Amygdala (tissue), 56 donors: ENCODE results near the gene TMEM88.

ENCODE experiments used
- DNase-seq, 56 donors: peaks; one replicate each; lab custom pipeline; 2025; lab: John Stamatoyannopoulos, UW

The TMEM88 gene

GRCh38 chr17:7842380-7843256 is 12.2 kb upstream of the TMEM88 start:
- peak in 39 of 56 donors; percentile 12 to 84 (median 65) for DNase-seq

- peak in 2 of 56 donors; percentile 59 to 65 for DNase-seq
Measured at GRCh38 chr17:7843257-7843535, 11.7 kb upstream of the TMEM88 start.

- DNase-seq = peak in 41 of 56 donors; percentile 24 to 82 (median 66)
Measured at GRCh38 chr17:7843536-7844291, 11.2 kb upstream of the TMEM88 start.

GRCh38 chr17:7844292-7845154 is 10.3 kb upstream of the TMEM88 start:
- DNase-seq = peak; percentile 50 to 96 (median 88)

- no peak for DNase-seq
Measured at GRCh38 chr17:7845359-7846062, 9.4 kb upstream of the TMEM88 start.

GRCh38 chr17:7846063-7846735 is 8.7 kb upstream of the TMEM88 start:
- DNase-seq = no peak

- no peak for DNase-seq
Measured at GRCh38 chr17:7846765-7847661, 7.9 kb upstream of the TMEM88 start.

- no peak for DNase-seq
Measured at GRCh38 chr17:7848131-7848579, 6.7 kb upstream of the TMEM88 start.

GRCh38 chr17:7848739-7849129 is 6.1 kb upstream of the TMEM88 start:
- no peak for DNase-seq

- DNase-seq = no peak
Measured at GRCh38 chr17:7849130-7849750, 5.6 kb upstream of the TMEM88 start.

- DNase-seq = no peak
Measured at GRCh38 chr17:7849751-7850504, 4.9 kb upstream of the TMEM88 start.

- no peak for DNase-seq
Measured at GRCh38 chr17:7850701-7851437, 4.0 kb upstream of the TMEM88 start.

- DNase-seq = peak in 55 of 56 donors; percentile 23 to 90 (median 77)
Measured at GRCh38 chr17:7851438-7852261, 3.2 kb upstream of the TMEM88 start.

GRCh38 chr17:7852262-7852670 is 2.6 kb upstream of the TMEM88 start:
- no peak for DNase-seq

GRCh38 chr17:7852919-7853690 is 1.8 kb upstream of the TMEM88 start:
- DNase-seq = no peak
